WI38 (cell line): ENCODE measurements around the gene PDE4B.

Experiments used
- H3K4me3 ChIP-seq: 2 replicates; pipeline ENCODE4 v1.5.1; 2011; ENCODE audit warnings: low read depth, mild to moderate bottlenecking, control low read depth, low read length
- TF ChIP-seq, protein P1 (sequence below): IDR thresholded peaks from 2 replicates; pipeline ENCODE4 v1.5.1; 2012; ENCODE audit warnings: low read depth, mild to moderate bottlenecking, control low read depth, low read length

Gene PDE4B

DNA sequence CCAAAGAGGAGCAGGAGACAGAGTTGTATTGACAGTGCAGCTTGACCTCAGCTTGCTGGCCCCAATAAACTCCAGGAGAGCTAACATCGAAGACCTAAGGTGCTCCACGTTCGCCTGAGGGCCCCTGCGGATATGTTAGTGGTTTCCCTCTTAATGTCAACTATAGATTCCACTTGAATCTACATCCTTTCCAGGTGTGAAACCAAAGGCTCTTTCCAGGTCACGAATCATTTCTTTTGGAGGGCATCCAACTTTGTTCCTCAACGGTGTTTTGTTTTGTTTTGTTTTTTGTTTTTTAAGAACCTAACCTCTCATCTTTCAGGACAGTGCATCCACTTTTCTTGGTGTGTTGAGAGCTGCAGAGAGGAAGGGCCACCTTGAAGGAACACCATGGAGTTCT, 473.7 kb downstream of the PDE4B start:
- TF ChIP-seq, protein P1, sequence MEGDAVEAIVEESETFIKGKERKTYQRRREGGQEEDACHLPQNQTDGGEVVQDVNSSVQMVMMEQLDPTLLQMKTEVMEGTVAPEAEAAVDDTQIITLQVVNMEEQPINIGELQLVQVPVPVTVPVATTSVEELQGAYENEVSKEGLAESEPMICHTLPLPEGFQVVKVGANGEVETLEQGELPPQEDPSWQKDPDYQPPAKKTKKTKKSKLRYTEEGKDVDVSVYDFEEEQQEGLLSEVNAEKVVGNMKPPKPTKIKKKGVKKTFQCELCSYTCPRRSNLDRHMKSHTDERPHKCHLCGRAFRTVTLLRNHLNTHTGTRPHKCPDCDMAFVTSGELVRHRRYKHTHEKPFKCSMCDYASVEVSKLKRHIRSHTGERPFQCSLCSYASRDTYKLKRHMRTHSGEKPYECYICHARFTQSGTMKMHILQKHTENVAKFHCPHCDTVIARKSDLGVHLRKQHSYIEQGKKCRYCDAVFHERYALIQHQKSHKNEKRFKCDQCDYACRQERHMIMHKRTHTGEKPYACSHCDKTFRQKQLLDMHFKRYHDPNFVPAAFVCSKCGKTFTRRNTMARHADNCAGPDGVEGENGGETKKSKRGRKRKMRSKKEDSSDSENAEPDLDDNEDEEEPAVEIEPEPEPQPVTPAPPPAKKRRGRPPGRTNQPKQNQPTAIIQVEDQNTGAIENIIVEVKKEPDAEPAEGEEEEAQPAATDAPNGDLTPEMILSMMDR, result no peak
- no peak overlapping the region for H3K4me3 ChIP-seq

DNA sequence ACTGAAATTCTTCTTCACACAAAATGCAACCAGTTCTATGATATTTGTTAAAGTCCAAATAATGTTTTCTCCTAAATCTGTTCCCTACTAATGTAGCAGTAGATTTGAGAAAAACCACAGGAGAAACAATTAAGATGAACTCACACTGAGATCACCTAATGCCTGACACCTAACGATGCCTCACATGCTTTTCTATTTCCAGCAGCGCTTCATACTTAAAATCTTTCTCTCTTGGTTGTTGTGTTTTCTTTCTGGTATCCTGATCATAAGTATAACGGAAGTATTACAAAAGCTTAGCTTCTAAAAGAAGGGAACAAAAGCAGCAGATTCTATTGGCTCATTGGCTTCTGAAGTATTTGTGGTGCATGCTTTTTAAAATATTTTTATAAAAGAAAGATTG, 474.1 kb downstream of the PDE4B start:
- TF ChIP-seq, protein P1, result no peak
- H3K4me3 ChIP-seq, result no peak overlapping the region

DNA sequence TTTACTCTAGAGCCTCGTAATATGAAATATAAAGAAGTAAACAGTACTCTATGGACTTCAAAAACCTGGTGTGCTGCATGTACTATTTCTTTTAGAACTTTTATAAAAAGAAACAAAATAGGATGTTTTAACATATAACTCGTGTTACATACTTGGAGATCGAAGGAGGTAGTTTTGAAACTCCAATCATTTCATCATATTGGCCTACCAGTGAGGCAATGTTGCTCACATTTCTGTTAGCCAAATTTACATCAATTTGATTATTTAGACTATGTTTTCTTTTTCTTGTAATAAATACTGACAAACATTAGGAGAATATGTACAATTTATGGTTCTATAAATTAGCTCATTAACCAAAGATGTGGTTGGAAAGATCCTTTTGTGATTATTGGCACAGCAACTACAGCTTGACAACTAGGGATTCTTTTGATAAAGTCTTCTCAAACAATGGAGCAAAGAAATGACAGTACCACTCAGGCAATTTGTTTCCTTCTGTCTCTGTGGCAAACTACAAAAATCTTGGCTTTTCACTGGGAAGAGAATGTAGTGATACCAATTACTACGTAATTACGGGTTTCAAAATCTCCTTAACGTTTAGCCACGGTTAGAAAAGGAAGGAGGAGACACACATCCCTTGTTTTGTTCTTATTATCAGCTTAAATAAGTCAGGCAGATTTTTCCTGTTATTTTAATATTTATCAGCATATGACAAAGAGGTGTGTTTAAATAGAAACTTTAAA, 474.7 kb downstream of the PDE4B start:
- TF ChIP-seq, protein P1, result no peak
- no peak overlapping the region for H3K4me3 ChIP-seq

DNA sequence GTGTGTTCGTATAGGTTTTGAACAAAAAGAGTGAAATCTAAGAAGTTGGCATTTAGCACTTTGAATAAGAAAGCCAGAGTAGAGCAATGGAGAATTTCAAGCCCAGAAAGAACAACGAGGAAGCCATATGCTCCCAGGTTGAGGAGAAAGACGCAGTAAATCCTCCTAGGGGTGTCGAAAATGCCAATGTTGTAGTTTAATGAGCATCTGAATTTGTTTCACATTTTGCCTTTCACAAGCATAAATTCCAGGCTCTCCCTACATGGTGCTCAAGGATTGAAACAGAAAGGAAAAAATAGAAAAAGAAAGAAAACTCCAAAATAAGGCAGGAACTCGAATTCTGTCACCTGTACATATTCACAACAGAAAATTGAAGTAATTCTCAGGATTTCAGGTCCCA, 476.5 kb downstream of the PDE4B start:
- TF ChIP-seq, protein P1, result no peak
- no peak overlapping the region for H3K4me3 ChIP-seq

DNA sequence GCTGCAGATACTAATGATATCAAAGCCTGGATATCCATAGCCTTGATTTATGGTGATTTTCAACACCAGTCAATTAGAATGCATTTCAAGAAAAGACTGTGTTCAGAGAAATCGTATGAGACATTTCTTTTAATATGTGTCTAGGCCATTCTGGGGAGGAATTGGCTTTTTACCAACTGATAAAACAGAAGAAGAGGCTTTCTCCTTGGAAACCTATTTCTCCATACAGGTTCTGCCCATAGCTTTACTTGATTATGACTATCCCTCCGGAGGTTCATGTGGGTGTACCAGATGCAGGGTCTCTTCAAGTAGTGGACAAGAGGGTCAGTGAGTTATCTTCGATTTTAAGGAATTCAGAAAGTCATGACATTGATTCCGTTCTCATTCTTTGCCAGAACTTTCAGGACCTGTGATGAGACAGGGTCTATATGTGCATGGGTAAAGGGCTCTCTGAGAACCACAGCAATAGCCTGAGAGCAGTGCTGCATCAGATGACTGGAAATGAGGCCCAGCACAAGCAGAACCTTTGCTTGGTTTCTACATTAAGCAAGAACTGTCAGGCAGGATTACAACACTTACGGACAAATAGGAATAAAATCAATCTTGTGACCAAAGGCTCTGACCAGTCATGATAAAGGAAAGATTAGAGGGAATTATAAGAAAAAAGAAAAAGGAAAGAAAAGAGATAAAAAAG, 477.6 kb downstream of the PDE4B start:
- TF ChIP-seq, protein P1, result no peak
- no peak overlapping the region for H3K4me3 ChIP-seq

DNA sequence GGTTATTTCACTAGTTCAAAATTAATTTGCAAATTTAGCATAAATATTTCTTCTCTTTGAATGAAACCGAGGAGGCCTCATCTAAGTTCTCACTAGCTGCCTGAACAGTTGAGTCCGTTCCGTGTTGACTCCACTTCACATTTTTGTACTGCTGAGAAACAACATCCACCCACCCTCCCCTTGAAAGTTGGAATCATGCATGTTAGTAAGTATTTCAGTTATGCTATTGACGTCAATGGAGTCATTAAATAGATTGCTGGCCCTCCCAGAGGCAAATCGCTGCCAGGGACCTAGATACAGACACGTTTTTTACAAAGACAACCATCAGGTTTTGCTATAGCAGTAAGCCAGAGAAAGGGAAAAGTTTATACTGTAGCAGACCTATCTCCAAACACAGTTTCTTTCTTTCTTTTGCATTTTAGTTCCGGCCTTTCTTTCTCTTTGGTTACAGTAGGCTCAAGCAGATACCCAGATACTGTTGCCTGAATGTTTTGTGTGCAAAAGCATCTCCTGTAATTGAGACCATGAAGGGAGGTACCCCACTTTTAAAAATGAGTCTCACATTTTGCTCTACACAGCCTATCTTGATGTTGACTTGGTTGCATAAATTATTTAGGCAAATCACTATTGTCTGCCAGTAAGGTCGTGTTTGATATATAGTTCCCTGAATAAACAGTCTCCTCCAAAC, 478.7 kb downstream of the PDE4B start:
- TF ChIP-seq, protein P1, result no peak
- H3K4me3 ChIP-seq, result peak overlapping the region; percentile 40

DNA sequence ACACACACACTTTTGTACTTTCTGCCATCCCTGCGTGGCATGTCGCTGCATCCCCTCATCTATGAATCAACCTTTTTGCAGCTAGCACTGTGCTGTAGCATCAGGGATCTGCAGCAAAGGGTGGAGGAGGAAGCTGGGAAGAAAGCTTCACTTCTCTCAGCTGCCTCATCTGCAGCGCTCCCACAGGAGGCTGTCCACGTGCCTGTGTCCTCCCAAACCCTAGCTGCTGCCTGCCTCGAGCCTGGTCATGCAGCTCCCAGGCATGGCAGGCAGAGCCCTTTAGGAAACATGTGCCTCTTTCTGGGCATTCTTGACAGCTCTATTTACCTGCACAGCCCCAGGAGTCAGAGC, 479.2 kb downstream of the PDE4B start:
- TF ChIP-seq, protein P1, result no peak
- H3K4me3 ChIP-seq, result peak overlapping the region; percentile 40
